Measurements from ENCODE around the gene TCF25. TPM values are rescaled to one million over a fixed set of nuclear protein-coding genes. Genes with fewer than 3 reads are reported as not detected.
A peak's percentile ranks its signal among the peaks of the same experiment; 100 is the strongest.

Gene TCF25
- total RNA-seq, 1 experiment from 2014 or later: 345 TPM

DNA sequence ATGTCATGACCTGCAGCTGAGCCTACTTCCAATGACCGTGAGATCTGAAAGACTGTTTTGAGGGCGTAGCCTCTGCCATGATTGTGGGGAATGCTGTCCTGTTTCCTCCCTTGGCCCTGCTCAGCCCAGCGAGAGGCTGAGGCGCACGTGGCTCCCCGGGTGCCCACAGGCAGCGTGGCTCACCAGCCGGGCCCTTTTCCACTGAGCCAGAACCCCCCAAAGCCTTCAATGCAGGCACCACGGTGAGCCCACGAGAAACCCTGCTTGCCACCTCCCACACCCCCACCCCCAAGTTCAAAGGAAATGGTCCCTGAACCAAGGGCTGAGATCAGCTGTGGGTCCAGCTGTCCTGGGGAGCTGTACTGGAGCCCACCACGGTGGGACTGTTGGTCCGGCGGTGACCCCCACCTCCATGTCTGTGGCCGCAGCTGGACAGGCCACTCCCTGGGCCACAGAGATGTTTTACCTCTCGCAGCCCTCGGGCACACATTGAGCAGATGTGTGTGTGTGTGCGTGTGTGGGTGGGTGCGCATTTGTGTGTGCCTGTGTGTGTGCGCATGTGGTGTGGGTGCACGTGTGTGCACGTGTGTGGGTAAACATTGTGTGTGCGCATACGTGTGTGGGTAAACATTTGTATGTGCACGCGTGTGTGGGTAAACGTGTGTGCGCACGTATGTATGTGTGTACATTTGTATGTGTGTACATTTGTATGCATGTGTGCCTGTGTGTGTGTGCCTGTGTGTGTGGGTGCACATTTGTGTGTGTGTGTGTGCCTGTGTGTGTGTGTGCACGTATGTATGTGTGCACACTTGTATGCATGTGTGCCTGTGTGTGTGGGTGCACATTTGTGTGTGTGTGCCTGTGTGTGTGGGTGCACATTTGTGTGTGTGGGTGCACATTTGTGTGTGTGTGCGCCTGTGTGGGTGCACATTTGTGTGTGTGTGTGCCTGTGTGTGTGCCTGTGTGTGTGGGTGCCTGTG, 40.3 kb downstream of the TCF25 start:
- H3K79me2 ChIP-seq (ENCODE audit: insufficient read depth, low read length): no peaks in the 10 kb centered on the region
- no peaks in the 10 kb centered on the region for H3K9me2 ChIP-seq (ENCODE audit: insufficient read depth)
- H3K4me2 ChIP-seq (ENCODE audit: low read length): no peak overlapping the region
- TF ChIP-seq ATF3 (IDR thresholded peaks at IDR 0.05) (no peak), POLR2A (IDR thresholded peaks at IDR 0.05; ENCODE audit: borderline replicate concordance, extremely low read depth, insufficient read depth, insufficient read length) (no peak), SIN3A (IDR thresholded peaks at IDR 0.05; ENCODE audit: low read depth) (no peak), ZFX (IDR thresholded peaks at IDR 0.05) (no peak), JUND (IDR thresholded peaks at IDR 0.05) (no peak), FOSL1 (IDR thresholded peaks at IDR 0.05; ENCODE audit: low read depth) (no peak), EGR1 (IDR thresholded peaks at IDR 0.05; ENCODE audit: low read depth) (no peak), RAD21 (IDR thresholded peaks at IDR 0.05; ENCODE audit: low read depth) (no peak), CEBPB (IDR thresholded peaks at IDR 0.05; ENCODE audit: low read depth) (no peak), TCF7L2 (IDR thresholded peaks at IDR 0.05; ENCODE audit: borderline replicate concordance, extremely low read depth, insufficient read depth, insufficient read length) (no peak), POLR2AphosphoS5 (IDR thresholded peaks at IDR 0.05; ENCODE audit: low read depth, low read length) (no peak), CTCF (IDR thresholded peaks at IDR 0.05 in 2 of 3, conservative IDR thresholded peaks at IDR 0.05 in 1 of 3; ENCODE audit: borderline replicate concordance in 1 of 3, insufficient read depth in 1 of 3, low read depth in 2 of 3, low read length in 2 of 3) (no peak), ZNF274 (IDR thresholded peaks at IDR 0.05; ENCODE audit: low read depth, low read length) (no peak), CBX3 (IDR thresholded peaks at IDR 0.05; ENCODE audit: low read depth) (no peak), YY1 (IDR thresholded peaks at IDR 0.05; ENCODE audit: extremely low read depth, insufficient replicate concordance, low read depth, low read length) (no peak)
- TF ChIP-seq, protein P1, sequence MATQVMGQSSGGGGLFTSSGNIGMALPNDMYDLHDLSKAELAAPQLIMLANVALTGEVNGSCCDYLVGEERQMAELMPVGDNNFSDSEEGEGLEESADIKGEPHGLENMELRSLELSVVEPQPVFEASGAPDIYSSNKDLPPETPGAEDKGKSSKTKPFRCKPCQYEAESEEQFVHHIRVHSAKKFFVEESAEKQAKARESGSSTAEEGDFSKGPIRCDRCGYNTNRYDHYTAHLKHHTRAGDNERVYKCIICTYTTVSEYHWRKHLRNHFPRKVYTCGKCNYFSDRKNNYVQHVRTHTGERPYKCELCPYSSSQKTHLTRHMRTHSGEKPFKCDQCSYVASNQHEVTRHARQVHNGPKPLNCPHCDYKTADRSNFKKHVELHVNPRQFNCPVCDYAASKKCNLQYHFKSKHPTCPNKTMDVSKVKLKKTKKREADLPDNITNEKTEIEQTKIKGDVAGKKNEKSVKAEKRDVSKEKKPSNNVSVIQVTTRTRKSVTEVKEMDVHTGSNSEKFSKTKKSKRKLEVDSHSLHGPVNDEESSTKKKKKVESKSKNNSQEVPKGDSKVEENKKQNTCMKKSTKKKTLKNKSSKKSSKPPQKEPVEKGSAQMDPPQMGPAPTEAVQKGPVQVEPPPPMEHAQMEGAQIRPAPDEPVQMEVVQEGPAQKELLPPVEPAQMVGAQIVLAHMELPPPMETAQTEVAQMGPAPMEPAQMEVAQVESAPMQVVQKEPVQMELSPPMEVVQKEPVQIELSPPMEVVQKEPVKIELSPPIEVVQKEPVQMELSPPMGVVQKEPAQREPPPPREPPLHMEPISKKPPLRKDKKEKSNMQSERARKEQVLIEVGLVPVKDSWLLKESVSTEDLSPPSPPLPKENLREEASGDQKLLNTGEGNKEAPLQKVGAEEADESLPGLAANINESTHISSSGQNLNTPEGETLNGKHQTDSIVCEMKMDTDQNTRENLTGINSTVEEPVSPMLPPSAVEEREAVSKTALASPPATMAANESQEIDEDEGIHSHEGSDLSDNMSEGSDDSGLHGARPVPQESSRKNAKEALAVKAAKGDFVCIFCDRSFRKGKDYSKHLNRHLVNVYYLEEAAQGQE (IDR thresholded peaks at IDR 0.05; ENCODE audit: low read depth): no peak
- no peak overlapping the region for H3K4me3 ChIP-seq (replicated peaks in 1 of 2; ENCODE audit: low read depth in 1 of 2, low read length in 2 of 2)
- H4K20me1 ChIP-seq (ENCODE audit: insufficient read depth): no peaks in the 10 kb centered on the region
- no peaks in the 10 kb centered on the region for H3K27me3 ChIP-seq (ENCODE audit: insufficient read depth, low read length)
- intact Hi-C loops (cut with micrococcal nuclease): no loop called here
- no peak overlapping the region for H3K9ac ChIP-seq (ENCODE audit: low read length)
- peaks cover 28 to 40% of the 10 kb centered on the region in 2 experiments for H3K4me1 ChIP-seq (ENCODE audit: control insufficient read depth in 1 of 2, insufficient read depth in 2 of 2, low read length in 2 of 2)
- H3K36me3 ChIP-seq (ENCODE audit: control insufficient read depth in 1 of 2, insufficient read depth in 2 of 2, low read length in 2 of 2): peaks cover 4 to 15% of the 10 kb centered on the region in 2 experiments; a peak in 3 of 4 replicates
- ChIA-PET POLR2A (interaction anchor here (1.4 kb wide), 1 partner anchor 9 kb away, joined by 4 read pairs; the partner anchor contains the start of gene TUBB3), CTCF (no interaction called here), RAD21 (ENCODE audit: low non-redundant PET in 1 of 2, low total read pairs in 2 of 2, uncharacterized antibody in 2 of 2, unreplicated experiment in 2 of 2) (no interaction called here)
- no TSS peak for BruUV-seq (replicated peaks)
- H2AFZ ChIP-seq (ENCODE audit: low read depth, low read length, poor library complexity, severe bottlenecking): no peak overlapping the region
- peak overlapping the region; percentile 17; the same call in 1 of the 2 replicates for H3K27ac ChIP-seq (ENCODE audit: low read depth, low read length)
- ATAC-seq (no peak), DNase-seq (ENCODE audit: low read depth, low spot score) (no peak)
- no peaks in the 10 kb centered on the region for H3K9me3 ChIP-seq (ENCODE audit: control insufficient read depth in 1 of 2, insufficient read depth in 1 of 2, low read depth in 1 of 2, low read length in 2 of 2)

Measured in HCT116 (cell line).